Mesendoderm (in vitro differentiated cells): ENCODE measurements around the gene LZTR1.

Source experiments
- DNase-seq: peaks from one replicate; pipeline ENCODE4 v3.0.0; 2013
- H2AK5ac ChIP-seq: 2 replicates; pipeline ENCODE4 v1.6.1; 2013; ENCODE audit warnings: low read length, inconsistent platforms
- H2BK120ac ChIP-seq: 2 replicates; pipeline ENCODE4 v1.6.1; 2013; ENCODE audit warnings: low read depth, mild to moderate bottlenecking, low read length, moderate library complexity, mixed read lengths
- H2BK15ac ChIP-seq: replicated peaks from 2 replicates; pipeline ENCODE4 v1.6.1; 2013; ENCODE audit warnings: low read depth, mild to moderate bottlenecking, moderate library complexity
- H2BK5ac ChIP-seq: 2 replicates; pipeline ENCODE4 v1.6.1; 2013; ENCODE audit warnings: low read length, inconsistent platforms
- H3K18ac ChIP-seq: 2 replicates; pipeline ENCODE4 v1.6.1; 2013; ENCODE audit warnings: mild to moderate bottlenecking, low read length, mixed read lengths
- H3K23ac ChIP-seq: one replicate; pipeline ENCODE4 v1.6.1; 2013; ENCODE audit warnings: low read length
- H3K27ac ChIP-seq: 2 replicates; pipeline ENCODE4 v1.5.1; 2013; ENCODE audit warnings: low read depth, mild to moderate bottlenecking, inconsistent platforms, low read length, moderate library complexity
- H3K27me3 ChIP-seq: 2 replicates; pipeline ENCODE4 v1.6.1; 2013; ENCODE audit warnings: low read length, control low read depth, mild to moderate bottlenecking, inconsistent platforms; ENCODE audit not compliant: insufficient read depth, poor library complexity
- H3K36me3 ChIP-seq: 2 replicates; pipeline ENCODE4 v1.6.1; 2013; ENCODE audit warnings: low read length, inconsistent platforms; ENCODE audit not compliant: control insufficient read depth, insufficient read depth
- H3K4ac ChIP-seq: one replicate; pipeline ENCODE4 v1.6.1; 2013; ENCODE audit warnings: low read depth, mild to moderate bottlenecking, low read length, moderate library complexity
- H3K4me1 ChIP-seq: 2 replicates; pipeline ENCODE4 v1.6.1; 2013; ENCODE audit warnings: low read depth, low read length, inconsistent platforms; ENCODE audit not compliant: control insufficient read depth
- H3K4me2 ChIP-seq: 2 replicates; pipeline ENCODE4 v1.6.1; 2013; ENCODE audit warnings: low read length
- H3K4me3 ChIP-seq: 2 replicates; pipeline ENCODE4 v1.5.1; 2013; ENCODE audit warnings: mild to moderate bottlenecking, low read length
- H3K56ac ChIP-seq: one replicate; pipeline ENCODE4 v1.6.1; 2013; ENCODE audit warnings: low read length
- H3K79me1 ChIP-seq: 2 replicates; pipeline ENCODE4 v1.6.1; 2013; ENCODE audit warnings: low read length, inconsistent platforms
- H3K79me2 ChIP-seq: 2 replicates; pipeline ENCODE4 v1.6.1; 2013; ENCODE audit warnings: mild to moderate bottlenecking, low read length; ENCODE audit not compliant: control insufficient read depth, insufficient read depth
- H3K9ac ChIP-seq: 2 replicates; pipeline ENCODE4 v1.6.1; 2013; ENCODE audit warnings: low read length, inconsistent platforms
- H4K5ac ChIP-seq: one replicate; pipeline ENCODE4 v1.6.1; 2013; ENCODE audit warnings: low read length
- H4K8ac ChIP-seq: one replicate; pipeline ENCODE4 v1.6.1; 2013; ENCODE audit warnings: low read depth, mild to moderate bottlenecking, control low read depth, low read length, moderate library complexity
- WGBS: extraction: QIAGEN DNeasy Blood & Tissue Kit; methylation state at CpG from one replicate; pipeline ENCODE4 v1.1.7; 2013; ENCODE audit warnings: low lambda C conversion rate, missing lambda C conversion rate; ENCODE audit not compliant: insufficient coverage; ENCODE audit errors: extremely low coverage; 5-methylcytosine and 5-hydroxymethylcytosine counted together

LZTR1 gene

GRCh38 chr22:20952544-20953341 is 29.4 kb upstream of the LZTR1 start:
- Histone ChIP-seq H3K36me3 (peaks cover 6% of the 10 kb centered on the region), H2BK5ac (no peak overlapping the region), H3K9ac (no peak overlapping the region), H3K79me2 (peaks cover 19% of the 10 kb centered on the region), H3K18ac (no peak overlapping the region), H3K4me1 (peaks cover 2% of the 10 kb centered on the region), H4K8ac (no peak overlapping the region), H4K5ac (no peak overlapping the region), H2BK15ac (no peak overlapping the region), H3K4me2 (no peak overlapping the region), H3K79me1 (peaks cover 15% of the 10 kb centered on the region), H3K56ac (no peak overlapping the region), H2BK120ac (no peak overlapping the region), H3K27me3 (no peaks in the 10 kb centered on the region), H2AK5ac (no peak overlapping the region), H3K4ac (no peak overlapping the region), H3K4me3 (no peak overlapping the region), H3K23ac (no peak overlapping the region), H3K27ac (no peak overlapping the region)
- no CpG with 5 or more reads among the region's 13 CpGs for WGBS
- DNase-seq: no peak

- Histone ChIP-seq H2AK5ac (no peak overlapping the region), H3K56ac (no peak overlapping the region), H3K27ac (no peak overlapping the region), H4K5ac (no peak overlapping the region), H2BK5ac (no peak overlapping the region), H3K4me1 (peaks cover 2% of the 10 kb centered on the region), H3K27me3 (no peaks in the 10 kb centered on the region), H3K18ac (no peak overlapping the region), H3K36me3 (peaks cover 6% of the 10 kb centered on the region), H2BK15ac (no peak overlapping the region), H3K9ac (no peak overlapping the region), H3K4me3 (no peak overlapping the region), H4K8ac (no peak overlapping the region), H3K4me2 (no peak overlapping the region), H3K23ac (no peak overlapping the region), H3K4ac (no peak overlapping the region), H3K79me1 (peaks cover 13% of the 10 kb centered on the region), H3K79me2 (peaks cover 13% of the 10 kb centered on the region), H2BK120ac (no peak overlapping the region)
- no CpG with 5 or more reads among the region's 3 CpGs for WGBS
- DNase-seq: no peak
Measured at GRCh38 chr22:20953342-20953608, 28.8 kb upstream of the LZTR1 start.

DNA sequence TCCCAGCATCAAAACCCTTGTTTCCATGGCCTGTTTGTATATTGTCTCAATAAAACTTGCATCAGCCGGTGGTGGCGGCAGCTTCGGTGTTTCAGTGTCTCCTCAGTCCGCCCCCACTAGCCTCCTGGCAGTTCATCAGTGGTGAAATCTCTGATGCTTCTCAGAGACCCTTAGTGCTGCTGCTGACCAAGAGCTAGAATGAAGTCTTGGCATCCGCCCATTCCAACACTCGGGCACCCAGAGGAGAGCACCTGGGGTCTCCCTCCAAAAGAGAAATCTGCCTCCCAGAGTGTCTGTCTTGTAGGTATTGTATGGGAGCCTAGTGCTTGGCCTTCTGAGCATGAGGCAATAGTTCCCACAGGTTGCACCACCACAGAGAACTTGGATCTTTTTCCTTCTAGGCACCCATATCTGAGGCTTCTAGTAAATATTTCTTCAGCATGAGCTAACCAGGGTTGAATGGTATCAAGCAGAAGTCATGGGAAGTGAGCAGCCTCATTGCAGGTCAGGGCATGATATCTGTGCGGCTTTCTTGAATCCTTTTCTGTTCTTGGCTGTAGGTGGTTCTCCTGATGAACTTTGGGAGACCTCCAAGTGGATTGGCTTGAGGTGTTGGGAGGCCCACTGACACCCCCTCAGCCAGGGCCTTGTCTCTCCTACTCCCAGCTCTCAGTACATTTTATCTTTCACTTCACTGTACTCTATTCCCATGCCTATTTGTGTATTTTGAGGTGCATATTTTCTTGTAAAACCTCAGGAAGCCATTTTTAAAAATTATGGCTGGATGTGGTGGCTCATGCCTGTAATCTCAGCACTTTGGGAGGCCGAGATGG is 28.2 kb upstream of the LZTR1 start:
- Histone ChIP-seq H2BK15ac (no peak overlapping the region), H3K4me1 (peaks cover 2% of the 10 kb centered on the region), H3K18ac (no peak overlapping the region), H4K5ac (no peak overlapping the region), H3K36me3 (peaks cover 6% of the 10 kb centered on the region), H3K56ac (no peak overlapping the region), H2BK5ac (no peak overlapping the region), H3K23ac (no peak overlapping the region), H3K4me2 (no peak overlapping the region), H3K4ac (no peak overlapping the region), H3K79me2 (peaks cover 7% of the 10 kb centered on the region), H3K27me3 (no peaks in the 10 kb centered on the region), H3K79me1 (peaks cover 11% of the 10 kb centered on the region), H4K8ac (no peak overlapping the region), H3K27ac (no peak overlapping the region), H3K4me3 (no peak overlapping the region), H3K9ac (no peak overlapping the region), H2BK120ac (no peak overlapping the region), H2AK5ac (no peak overlapping the region)
- no peak for DNase-seq
- WGBS: no CpG with 5 or more reads among the region's 8 CpGs

DNA sequence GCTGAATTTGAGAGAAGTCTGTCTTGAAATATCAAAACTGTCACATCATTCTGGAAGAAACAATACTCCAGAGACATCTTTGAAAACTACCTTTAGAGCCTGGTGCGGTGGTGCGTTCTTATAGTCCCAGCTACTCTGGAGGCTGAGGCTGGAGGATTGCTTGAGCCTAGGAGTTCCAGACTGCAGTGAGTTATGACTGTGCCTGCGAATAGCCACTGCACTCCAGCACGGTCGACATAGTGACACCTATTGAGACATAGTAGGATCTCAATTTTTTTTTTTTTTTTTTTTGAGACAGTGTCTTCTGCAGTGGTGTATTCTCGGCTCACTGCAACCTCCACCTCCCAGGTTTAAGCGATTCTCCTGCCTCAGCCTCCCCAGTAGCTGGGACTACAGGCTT is 26.5 kb upstream of the LZTR1 start:
- WGBS: no CpG with 5 or more reads among the region's 7 CpGs
- DNase-seq: no peak
- no peak overlapping the region for H3K4me3 ChIP-seq

GRCh38 chr22:20956258-20957101 is 25.6 kb upstream of the LZTR1 start:
- Histone ChIP-seq H3K79me2 (no peaks in the 10 kb centered on the region), H3K18ac (no peak overlapping the region), H3K4ac (no peak overlapping the region), H3K4me2 (peak overlapping the region; percentile 93), H4K5ac (no peak overlapping the region), H3K79me1 (peaks cover 5% of the 10 kb centered on the region), H2AK5ac (no peak overlapping the region), H3K4me3 (no peak overlapping the region), H2BK120ac (no peak overlapping the region), H4K8ac (no peak overlapping the region), H3K9ac (peak overlapping the region; percentile 83), H3K27me3 (no peaks in the 10 kb centered on the region), H3K27ac (no peak overlapping the region), H3K36me3 (peaks cover 2% of the 10 kb centered on the region), H3K23ac (peak overlapping the region; percentile 29), H3K4me1 (peaks cover 2% of the 10 kb centered on the region), H2BK5ac (no peak overlapping the region), H2BK15ac (no peak overlapping the region), H3K56ac (peak overlapping the region; percentile 91)
- peak; percentile 94 for DNase-seq
- no CpG with 5 or more reads among the region's 27 CpGs for WGBS

More for the DNA sequence above, 26.5 kb upstream of the LZTR1 start:
- Histone ChIP-seq H2BK120ac (no peak overlapping the region), H3K79me2 (no peaks in the 10 kb centered on the region), H3K4ac (no peak overlapping the region), H3K27me3 (no peaks in the 10 kb centered on the region), H3K18ac (no peak overlapping the region), H4K5ac (no peak overlapping the region), H3K36me3 (peaks cover 2% of the 10 kb centered on the region), H3K56ac (no peak overlapping the region), H3K4me1 (peaks cover 2% of the 10 kb centered on the region), H3K4me2 (no peak overlapping the region), H2AK5ac (no peak overlapping the region), H3K9ac (no peak overlapping the region), H3K79me1 (peaks cover 7% of the 10 kb centered on the region), H2BK15ac (no peak overlapping the region), H4K8ac (no peak overlapping the region), H3K27ac (no peak overlapping the region), H3K23ac (no peak overlapping the region), H2BK5ac (no peak overlapping the region)
